Progenitor cell of endocrine pancreas (in vitro differentiated cells): Measurements from ENCODE around the gene NLRP6. TPM values are rescaled to one million over a fixed set of nuclear protein-coding genes. Genes with fewer than 3 reads are reported as not detected.

Experiments
- DNase-seq: peaks from one replicate; pipeline ENCODE4 v3.0.0; 2021; ENCODE audit warnings: low spot score; ENCODE audit not compliant: unreplicated experiment
- H3K27ac Mint-ChIP-seq: 2 replicates; pipeline ENCODE4 v1.8.0; 2021; ENCODE audit warnings: mild to moderate bottlenecking, moderate library complexity, mixed read lengths
- H3K27me3 Mint-ChIP-seq: 2 replicates; pipeline ENCODE4 v1.8.0; 2021; ENCODE audit warnings: mixed read lengths
- H3K36me3 Mint-ChIP-seq: 2 replicates; pipeline ENCODE4 v1.8.0; 2022; ENCODE audit warnings: mixed read lengths; ENCODE audit not compliant: insufficient read depth
- H3K4me1 Mint-ChIP-seq: 2 replicates; pipeline ENCODE4 v1.8.0; 2021; ENCODE audit warnings: low read depth, mixed read lengths
- H3K4me3 Mint-ChIP-seq: 2 replicates; pipeline ENCODE4 v1.8.0; 2021; ENCODE audit warnings: low read depth, mild to moderate bottlenecking, moderate library complexity, mixed read lengths
- H3K9me3 Mint-ChIP-seq: 2 replicates; pipeline ENCODE4 v1.8.0; 2021; ENCODE audit warnings: low read depth, mixed read lengths
- CTCF ChIP-seq: fragments of 200-600 bp; sonication (generic); IDR thresholded peaks from one replicate; pipeline ENCODE4 v1.5.0; 2021; ENCODE audit warnings: antibody characterized with exemption, mild to moderate bottlenecking; ENCODE audit not compliant: unreplicated experiment
- total RNA-seq: library from RNA; stranded (reverse); gene quantifications from 2 replicates; pipeline ENCODE4 v1.2.1, GENCODE V29; 2021

The NLRP6 gene
- total RNA-seq, 1 donor from 2014 or later = not detected

DNA sequence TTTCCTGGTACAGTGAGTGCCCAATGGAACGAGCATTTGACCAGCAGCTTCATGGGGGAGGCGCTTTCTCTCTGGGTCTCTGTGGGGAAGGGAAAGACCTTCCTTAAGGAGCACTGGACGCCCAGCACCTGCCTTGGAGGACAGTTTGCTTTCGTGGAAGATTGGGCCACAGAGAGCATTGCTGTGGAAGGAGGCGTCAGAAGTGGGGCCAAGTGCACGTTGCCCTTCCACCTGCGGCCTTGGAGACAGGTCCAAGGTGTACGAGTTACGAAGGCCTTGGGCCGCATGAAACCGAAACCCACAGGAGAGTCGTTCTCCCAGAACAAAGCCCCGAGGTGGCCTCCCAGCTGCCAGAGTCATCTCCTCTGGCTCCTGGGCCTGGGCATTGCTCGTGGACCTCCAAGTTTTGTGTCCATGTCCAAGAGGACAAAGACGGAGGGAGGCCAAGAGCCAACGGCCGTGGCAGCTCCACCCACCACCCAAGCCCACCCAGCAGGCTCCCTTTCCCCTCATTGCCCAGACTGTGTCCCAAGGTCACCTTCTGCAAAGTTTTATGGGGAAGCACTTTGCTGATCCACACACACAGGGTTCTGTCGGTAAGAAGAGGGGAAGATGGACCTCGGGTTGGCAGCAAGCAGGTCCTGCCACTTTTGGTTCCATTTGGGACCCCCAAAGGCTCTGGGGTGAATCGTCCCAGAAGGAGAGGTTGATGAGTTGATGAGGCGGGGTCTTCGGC is 5.8 kb upstream of the NLRP6 start:
- H3K4me3 Mint-ChIP-seq = no peak overlapping the region
- H3K36me3 Mint-ChIP-seq = no peaks in the 10 kb centered on the region
- no peak for DNase-seq
- peaks cover 20% of the 10 kb centered on the region for H3K27me3 Mint-ChIP-seq
- H3K4me1 Mint-ChIP-seq = peaks cover 7% of the 10 kb centered on the region
- H3K27ac Mint-ChIP-seq = peak overlapping the region; percentile 88
- peaks cover 8% of the 10 kb centered on the region for H3K9me3 Mint-ChIP-seq
- no peak for TF ChIP-seq CTCF

DNA sequence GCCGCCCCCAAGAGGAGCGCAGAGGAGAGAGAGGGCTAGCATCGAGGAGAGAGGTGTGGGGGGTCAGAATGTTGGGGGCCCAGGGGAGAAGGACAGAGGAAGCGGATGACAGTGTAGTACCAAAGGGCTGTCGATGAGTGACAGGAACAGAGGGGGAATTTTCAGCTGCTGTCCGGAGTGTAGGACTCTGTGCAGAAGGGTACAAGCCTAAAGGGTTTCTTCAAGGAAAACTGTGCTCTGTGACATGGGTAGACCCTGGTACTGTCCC is 5.3 kb upstream of the NLRP6 start:
- no peak for TF ChIP-seq CTCF
- peaks cover 7% of the 10 kb centered on the region for H3K4me1 Mint-ChIP-seq
- no peak for DNase-seq
- peaks cover 8% of the 10 kb centered on the region for H3K9me3 Mint-ChIP-seq
- H3K27me3 Mint-ChIP-seq = peaks cover 25% of the 10 kb centered on the region
- H3K4me3 Mint-ChIP-seq = no peak overlapping the region
- peak overlapping the region; percentile 88 for H3K27ac Mint-ChIP-seq
- no peaks in the 10 kb centered on the region for H3K36me3 Mint-ChIP-seq

GRCh38 chr11:276219-276618 is 2.0 kb upstream of the NLRP6 start:
- Mint-ChIP-seq H3K27ac (no peak overlapping the region), H3K9me3 (peaks cover 8% of the 10 kb centered on the region), H3K27me3 (peaks cover 14% of the 10 kb centered on the region), H3K4me1 (peaks cover 5% of the 10 kb centered on the region), H3K36me3 (no peaks in the 10 kb centered on the region), H3K4me3 (no peak overlapping the region)
- no peak for DNase-seq
- no peak for TF ChIP-seq CTCF

DNA sequence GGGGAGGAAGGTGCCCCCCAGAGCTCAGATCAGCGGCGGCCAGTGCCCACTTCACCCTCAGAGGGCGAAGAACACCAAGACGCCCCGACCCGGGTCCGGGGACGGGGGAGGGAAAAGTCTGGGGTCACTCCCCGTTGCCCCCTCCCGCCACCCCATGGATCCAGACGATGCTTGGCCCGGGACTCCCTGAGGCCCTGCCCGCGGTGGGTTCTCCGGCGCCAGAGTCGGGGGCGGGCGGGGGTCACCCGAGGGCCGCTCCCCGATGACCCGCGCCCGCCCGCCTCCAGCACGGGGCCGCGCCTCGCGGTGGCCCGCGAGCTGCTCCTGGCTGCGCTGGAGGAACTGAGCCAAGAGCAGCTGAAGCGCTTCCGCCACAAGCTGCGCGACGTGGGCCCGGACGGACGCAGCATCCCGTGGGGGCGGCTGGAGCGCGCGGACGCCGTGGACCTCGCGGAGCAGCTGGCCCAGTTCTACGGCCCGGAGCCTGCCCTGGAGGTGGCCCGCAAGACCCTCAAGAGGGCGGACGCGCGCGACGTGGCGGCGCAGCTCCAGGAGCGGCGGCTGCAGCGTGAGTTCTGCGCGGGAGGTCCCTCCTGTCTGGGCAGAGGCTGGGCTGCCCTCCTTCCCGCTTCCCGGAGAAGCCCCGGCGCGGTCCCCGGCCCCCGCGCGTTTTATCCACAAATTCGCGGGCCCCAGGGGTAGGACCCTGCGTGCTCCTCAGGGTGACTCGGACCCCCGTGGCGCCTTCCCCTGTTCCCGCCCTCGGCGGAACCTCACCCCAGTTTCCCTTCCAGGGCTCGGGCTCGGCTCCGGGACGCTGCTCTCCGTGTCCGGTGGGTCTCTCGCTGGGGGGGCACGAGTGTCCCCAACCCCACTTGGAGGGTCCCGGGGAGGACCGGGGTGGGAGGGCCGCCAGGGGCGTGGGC is 1.1 kb downstream of the NLRP6 start:
- TF ChIP-seq CTCF = no peak
- H3K4me3 Mint-ChIP-seq = no peak overlapping the region

GRCh38 chr11:279966-280705 is 1.9 kb downstream of the NLRP6 start:
- no peak for TF ChIP-seq CTCF
- Mint-ChIP-seq H3K27me3 (peaks cover 26% of the 10 kb centered on the region), H3K4me1 (no peaks in the 10 kb centered on the region), H3K4me3 (no peak overlapping the region), H3K36me3 (no peaks in the 10 kb centered on the region), H3K27ac (no peak overlapping the region), H3K9me3 (peaks cover 8% of the 10 kb centered on the region)
- DNase-seq = no peak

More for the DNA sequence above, 1.1 kb downstream of the NLRP6 start:
- DNase-seq = no peak
- H3K27ac Mint-ChIP-seq = no peak overlapping the region
- H3K9me3 Mint-ChIP-seq = peaks cover 8% of the 10 kb centered on the region
- H3K27me3 Mint-ChIP-seq = peaks cover 26% of the 10 kb centered on the region
- no peaks in the 10 kb centered on the region for H3K36me3 Mint-ChIP-seq
- no peaks in the 10 kb centered on the region for H3K4me1 Mint-ChIP-seq
